ENCODE measurements around the gene CNTNAP2. TPM values are rescaled to one million over a fixed set of nuclear protein-coding genes. Genes with fewer than 3 reads are reported as not detected.

The CNTNAP2 gene
- total and polyA plus RNA-seq, 8 donors, result 0.19 to 18.2 (median 0.56) TPM

- Histone ChIP-seq H3K4me1 (no peaks in the 10 kb centered on the region), H3K9me3 (no peaks in the 10 kb centered on the region), H3K36me3 (no peaks in the 10 kb centered on the region), H3K27ac (no peak overlapping the region), H3K27me3 (no peaks in the 10 kb centered on the region), H3K4me3 (no peak overlapping the region)
- DNase-seq, result no peak
- TF ChIP-seq POLR2A (IDR thresholded peaks at IDR 0.05) (no peak), CTCF (IDR thresholded peaks at IDR 0.05) (no peak), EP300 (IDR thresholded peaks at IDR 0.05) (no peak), POLR2AphosphoS5 (IDR thresholded peaks at IDR 0.05) (no peak)
- intact Hi-C loops (cut with DNase I; ENCODE audit: low total_unique reads), result no loop called here
- 88 to 93% (median 92%) methylated on average over 4 of the region's 4 CpGs for WGBS, 5 donors
Measured at GRCh38 chr7:146861701-146862100, 745.1 kb downstream of the CNTNAP2 start.

GRCh38 chr7:146862415-146862814 lies 745.8 kb downstream of the CNTNAP2 start:
- TF ChIP-seq POLR2AphosphoS5 (IDR thresholded peaks at IDR 0.05) (no peak), CTCF (IDR thresholded peaks at IDR 0.05) (no peak), EP300 (IDR thresholded peaks at IDR 0.05) (no peak), POLR2A (IDR thresholded peaks at IDR 0.05) (no peak)
- Histone ChIP-seq H3K27ac (no peak overlapping the region), H3K9me3 (no peaks in the 10 kb centered on the region), H3K27me3 (no peaks in the 10 kb centered on the region), H3K4me3 (no peak overlapping the region), H3K4me1 (no peaks in the 10 kb centered on the region), H3K36me3 (no peaks in the 10 kb centered on the region)
- WGBS, 5 donors, result 52 to 66% (median 62%) methylated on average over 2 of the region's 2 CpGs
- DNase-seq, result peak in 1 of 2 donors; percentile 6
- intact Hi-C loops (cut with DNase I; ENCODE audit: low total_unique reads), result no loop called here

- no peaks in the 10 kb centered on the region for H3K4me1 ChIP-seq
- WGBS, 5 donors, result 76 to 93% (median 89%) methylated on average over 2 of the region's 2 CpGs
- no peak overlapping the region for H3K4me3 ChIP-seq
- no peak for DNase-seq
- intact Hi-C loops (cut with DNase I; ENCODE audit: low total_unique reads), result no loop called here
- H3K9me3 ChIP-seq, result peaks cover 0 to 6% (median 2%) of the 10 kb centered on the region in 4 donors
- no peaks in the 10 kb centered on the region for H3K27me3 ChIP-seq
- no peak overlapping the region for H3K27ac ChIP-seq
- no peak for TF ChIP-seq CTCF (IDR thresholded peaks at IDR 0.05)
- TF ChIP-seq POLR2A (IDR thresholded peaks at IDR 0.05), result no peak
- no peak for TF ChIP-seq EP300 (IDR thresholded peaks at IDR 0.05)
- no peak for TF ChIP-seq POLR2AphosphoS5 (IDR thresholded peaks at IDR 0.05)
- H3K36me3 ChIP-seq, result no peaks in the 10 kb centered on the region
Measured at GRCh38 chr7:146864644-146865043, 748.0 kb downstream of the CNTNAP2 start.

GRCh38 chr7:146865696-146866095 lies 749.1 kb downstream of the CNTNAP2 start:
- 68 to 79% (median 75%) methylated on average over 2 of the region's 2 CpGs for WGBS, 5 donors
- H3K36me3 ChIP-seq, result no peaks in the 10 kb centered on the region
- H3K4me3 ChIP-seq, result no peak overlapping the region
- no peak for DNase-seq
- H3K9me3 ChIP-seq, result peaks cover 0 to 6% (median 2%) of the 10 kb centered on the region in 4 donors
- no peaks in the 10 kb centered on the region for H3K4me1 ChIP-seq
- TF ChIP-seq CTCF (IDR thresholded peaks at IDR 0.05), result no peak
- no peak for TF ChIP-seq POLR2AphosphoS5 (IDR thresholded peaks at IDR 0.05)
- no peak for TF ChIP-seq POLR2A (IDR thresholded peaks at IDR 0.05)
- no peak for TF ChIP-seq EP300 (IDR thresholded peaks at IDR 0.05)
- intact Hi-C loops (cut with DNase I; ENCODE audit: low total_unique reads), result no loop called here
- H3K27ac ChIP-seq, result no peak overlapping the region
- H3K27me3 ChIP-seq, result no peaks in the 10 kb centered on the region

Data from stomach (tissue), 9 donors.